A549 treated with Hydrocortisone at 1 μM for 4 hours (cell line): Measurements from ENCODE around the gene ORC4. TPM values are rescaled to one million over a fixed set of nuclear protein-coding genes. Genes with fewer than 3 reads are reported as not detected.

ENCODE experiments used
- total RNA-seq: library from RNA; stranded (reverse); fragments of 200-300 nt; extraction: Qiagen RNA extraction; gene quantifications from 5 replicates; pipeline ENCODE4 v1.2.3, GENCODE V29; 2022

The ORC4 gene
- 31.5 to 37.8 TPM (median 36.6 TPM) in 5 replicates for total RNA-seq

DNA sequence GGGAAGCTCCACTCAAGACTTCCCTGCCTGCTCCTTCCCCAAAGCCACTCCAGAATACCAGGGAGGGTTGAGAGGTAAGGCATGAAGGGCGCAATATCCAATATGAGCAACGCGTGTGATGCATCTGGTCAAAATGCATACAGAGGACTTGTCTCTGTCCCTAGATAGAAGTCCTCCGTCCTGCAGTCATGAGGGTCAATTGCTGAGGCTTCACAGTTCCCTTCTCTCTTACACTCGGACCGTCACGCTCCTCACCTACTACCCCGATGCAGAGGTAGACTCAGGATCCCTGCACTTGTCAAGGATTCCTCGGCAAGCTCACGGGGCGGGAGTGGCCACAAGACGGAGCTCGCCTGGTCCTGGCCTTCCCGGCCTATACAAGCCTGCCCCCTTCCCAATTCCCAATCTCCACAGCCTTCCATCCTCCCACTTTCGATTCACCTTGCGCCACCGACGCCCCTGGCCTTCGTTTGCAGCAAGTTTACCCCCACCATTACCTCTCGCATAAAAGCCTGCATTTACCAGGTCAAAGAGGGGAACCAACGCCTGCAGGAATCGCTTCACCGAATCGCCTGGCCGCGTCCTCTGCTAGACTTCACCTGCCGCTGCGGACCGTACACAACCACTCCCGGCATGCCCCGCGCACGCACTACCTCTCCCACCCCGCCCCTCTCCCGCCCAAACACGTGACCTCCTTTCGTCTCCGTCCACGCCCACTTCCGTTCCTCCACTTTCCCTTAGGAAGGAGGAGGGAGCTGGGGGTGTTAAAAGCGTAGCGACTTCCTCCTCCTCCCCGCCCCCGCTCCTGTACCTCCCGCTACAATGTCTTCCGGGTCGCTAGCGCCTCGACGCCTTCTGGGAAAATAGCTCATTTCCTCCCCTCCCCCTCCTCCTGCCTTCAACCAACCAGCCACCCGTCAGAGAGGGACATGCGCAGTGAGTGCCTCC is at the start of gene ORC4:
TSS of gene ORC4 (minus strand) at position 627 of the 948 bp plus-strand sequence. CDS start 44,779 bp downstream, outside the sequence.

DNA sequence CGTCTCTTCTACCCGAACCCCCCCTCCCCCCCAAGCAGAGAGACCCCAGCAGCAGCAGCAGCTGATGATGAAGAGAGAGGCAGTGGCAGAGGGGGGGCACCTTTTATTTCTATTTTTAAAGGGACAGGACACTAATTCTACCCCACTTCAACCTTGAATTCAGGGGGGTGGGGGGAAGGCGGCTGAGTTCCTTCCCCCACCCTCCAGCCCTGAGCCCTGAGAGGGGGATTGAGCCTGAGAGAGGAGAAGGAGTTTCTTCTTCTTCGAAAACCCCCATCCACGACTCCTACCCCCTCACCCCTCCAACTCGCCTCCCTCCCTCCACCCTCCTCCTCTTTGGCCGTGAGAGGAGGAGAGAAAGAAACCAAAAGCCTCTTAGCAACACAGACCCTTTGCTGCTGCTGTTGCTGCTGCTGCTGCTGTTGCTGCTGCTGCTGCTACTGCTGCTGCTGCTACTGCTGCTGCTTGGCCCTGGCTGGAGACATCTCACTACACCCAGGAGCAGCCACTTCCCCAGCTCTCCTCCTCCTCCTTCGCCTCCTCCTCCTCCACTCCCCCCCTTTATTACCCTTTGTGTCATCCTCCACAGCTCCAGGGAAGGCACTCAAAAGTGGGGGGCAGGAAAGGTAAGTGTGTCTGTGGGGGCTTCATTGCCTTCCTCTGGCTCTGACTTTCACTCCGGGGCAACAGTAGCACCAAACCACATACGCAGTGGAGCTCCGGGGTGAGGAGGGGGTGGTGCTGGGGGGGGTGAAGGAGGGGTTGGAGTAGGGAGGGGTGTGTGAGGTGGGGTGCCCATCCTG is 723 bp upstream of the ORC4 start, which contains the start of gene MBD5:
TSS of gene MBD5 (plus strand) at position 33 of the 803 bp plus-strand sequence.

Other genes starting within 250 kb of the ORC4 start
- gene ACVR2A, start 175.7 kb downstream of the ORC4 start, total RNA-seq: 3.2 to 4.8 TPM (median 3.5 TPM) in 5 replicates
- 3.9 to 7.4 TPM (median 5.0 TPM) in 5 replicates for gene MBD5, start 354 bp upstream of the ORC4 start, total RNA-seq